H9 (cell line): ENCODE results near the gene KCNK1. TPM values are rescaled to one million over a fixed set of nuclear protein-coding genes. Genes with fewer than 3 reads are reported as not detected.

Experiments
- DNase-seq: peaks from one replicate; pipeline ENCODE4 v3.0.0-alpha.2; 2017
- H2AFZ ChIP-seq: one replicate; pipeline ENCODE4 v1.6.1; 2013; ENCODE audit warnings: mild to moderate bottlenecking, low read length, control low read depth, moderate library complexity
- H2AK5ac ChIP-seq: 2 replicates; pipeline ENCODE4 v1.6.1; 2013; ENCODE audit warnings: low read length, control low read depth, mixed read lengths; ENCODE audit not compliant: insufficient read length
- H2BK120ac ChIP-seq: one replicate; pipeline ENCODE4 v1.6.1; 2013; ENCODE audit warnings: low read depth, mild to moderate bottlenecking, low read length, control low read depth, inconsistent platforms; ENCODE audit not compliant: poor library complexity, severe bottlenecking
- H2BK12ac ChIP-seq: 2 replicates; pipeline ENCODE4 v1.6.1; 2013; ENCODE audit warnings: low read length, control low read depth, mixed read lengths, low read depth; ENCODE audit not compliant: insufficient read length
- H2BK15ac ChIP-seq: 2 replicates; pipeline ENCODE4 v1.6.1; 2013; ENCODE audit warnings: low read depth, low read length, control low read depth
- H2BK20ac ChIP-seq: one replicate; pipeline ENCODE4 v1.6.1; 2013; ENCODE audit warnings: low read depth, mild to moderate bottlenecking, low read length, control low read depth, inconsistent platforms; ENCODE audit not compliant: poor library complexity, severe bottlenecking
- H2BK5ac ChIP-seq: 2 replicates; pipeline ENCODE4 v1.6.1; 2013; ENCODE audit warnings: low read length, control low read depth, mixed read lengths; ENCODE audit not compliant: insufficient read length
- H3K14ac ChIP-seq: 2 replicates; pipeline ENCODE4 v1.6.1; 2013; ENCODE audit warnings: low read length, control low read depth; ENCODE audit not compliant: insufficient read depth
- H3K18ac ChIP-seq: 2 replicates; pipeline ENCODE4 v1.6.1; 2013; ENCODE audit warnings: low read depth, mild to moderate bottlenecking, mixed read lengths, low read length, control low read depth; ENCODE audit not compliant: insufficient read length
- H3K23ac ChIP-seq: 2 replicates; pipeline ENCODE4 v1.6.1; 2013; ENCODE audit warnings: low read length, control low read depth, mixed read lengths, low read depth; ENCODE audit not compliant: insufficient read length
- H3K23me2 ChIP-seq: 2 replicates; pipeline ENCODE4 v1.6.1; 2013; ENCODE audit warnings: low read depth, mild to moderate bottlenecking, mixed read lengths, low read length, control low read depth; ENCODE audit not compliant: insufficient read length, poor library complexity, severe bottlenecking
- H3K27ac ChIP-seq: 2 replicates; pipeline ENCODE4 v1.5.1; 2013; ENCODE audit warnings: low read length, control low read depth, mixed read lengths, low read depth; ENCODE audit not compliant: insufficient read length
- H3K27me3 ChIP-seq: 2 replicates; pipeline ENCODE4 v1.6.1; 2013; ENCODE audit warnings: low read length, control low read depth, inconsistent platforms; ENCODE audit not compliant: insufficient read depth
- H3K4ac ChIP-seq: 2 replicates; pipeline ENCODE4 v1.6.1; 2013; ENCODE audit warnings: low read depth, mild to moderate bottlenecking, control low read depth, inconsistent platforms, low read length, moderate library complexity
- H3K4me1 ChIP-seq: 2 replicates; pipeline ENCODE4 v1.6.1; 2013; ENCODE audit warnings: low read length, control low read depth, inconsistent platforms; ENCODE audit not compliant: insufficient read depth
- H3K4me2 ChIP-seq: 2 replicates; pipeline ENCODE4 v1.6.1; 2013; ENCODE audit warnings: low read length, control low read depth, mixed read lengths; ENCODE audit not compliant: insufficient read length, insufficient read depth
- H3K56ac ChIP-seq: 2 replicates; pipeline ENCODE4 v1.6.1; 2013; ENCODE audit warnings: low read depth, mild to moderate bottlenecking, mixed read lengths, low read length, control low read depth; ENCODE audit not compliant: insufficient read length
- H3K79me1 ChIP-seq: 2 replicates; pipeline ENCODE4 v1.6.1; 2013; ENCODE audit warnings: low read depth, mild to moderate bottlenecking, moderate library complexity, low read length, control low read depth, inconsistent platforms; ENCODE audit not compliant: insufficient read depth, poor library complexity, severe bottlenecking
- H3K79me2 ChIP-seq: 2 replicates; pipeline ENCODE4 v1.6.1; 2013; ENCODE audit warnings: low read length, control low read depth, inconsistent platforms; ENCODE audit not compliant: insufficient read depth
- H3K9ac ChIP-seq: 2 replicates; pipeline ENCODE4 v1.6.1; 2013; ENCODE audit warnings: low read length, control low read depth, mixed read lengths; ENCODE audit not compliant: insufficient read length; ENCODE audit errors: extremely low read depth
- H3K9me3 ChIP-seq: one replicate; pipeline ENCODE4 v1.6.1; 2013; ENCODE audit warnings: low read depth, low read length, inconsistent platforms; ENCODE audit not compliant: control insufficient read depth
- H3T11ph ChIP-seq: one replicate; pipeline ENCODE4 v1.6.1; 2013; ENCODE audit warnings: mild to moderate bottlenecking, low read length, control low read depth, inconsistent platforms
- H4K20me1 ChIP-seq: one replicate; pipeline ENCODE4 v1.6.1; 2013; ENCODE audit not compliant: control insufficient read depth, insufficient read length, insufficient read depth
- H4K5ac ChIP-seq: 2 replicates; pipeline ENCODE4 v1.6.1; 2013; ENCODE audit warnings: low read depth, mild to moderate bottlenecking, mixed read lengths, low read length, control low read depth; ENCODE audit not compliant: insufficient read length
- H4K8ac ChIP-seq: replicated peaks from 2 replicates; pipeline ENCODE4 v1.6.1; 2013; ENCODE audit warnings: low read length, control low read depth, mixed read lengths, low read depth; ENCODE audit not compliant: insufficient read length
- H4K91ac ChIP-seq: 2 replicates; pipeline ENCODE4 v1.6.1; 2013; ENCODE audit warnings: low read depth, mild to moderate bottlenecking, moderate library complexity, mixed read lengths, low read length, control low read depth; ENCODE audit not compliant: insufficient read length
- H3K27ac Mint-ChIP-seq, 3 experiments: 2 replicates in 2 of 3; 3 replicates in 1 of 3; pipeline ENCODE4 v1.8.0; 2020 to 2021; ENCODE audit warnings: mixed read lengths in 3 of 3, mild to moderate bottlenecking in 1 of 3, moderate library complexity in 1 of 3
- H3K27me3 Mint-ChIP-seq: 2 replicates; pipeline ENCODE4 v1.8.0; 2021; ENCODE audit warnings: low read depth, mild to moderate bottlenecking, moderate library complexity, mixed read lengths
- H3K36me3 Mint-ChIP-seq, 3 experiments: 2 replicates in 2 of 3; 3 replicates in 1 of 3; pipeline ENCODE4 v1.8.0; 2020 to 2021; ENCODE audit warnings: low read depth in 3 of 3, mixed read lengths in 3 of 3; ENCODE audit not compliant: insufficient read depth in 1 of 3
- H3K4me1 Mint-ChIP-seq, 2 experiments: 2 replicates each; pipeline ENCODE4 v1.8.0; 2020; ENCODE audit warnings: mixed read lengths in 2 of 2
- H3K4me3 Mint-ChIP-seq, 2 experiments: 2 replicates in 1 of 2; 3 replicates in 1 of 2; pipeline ENCODE4 v1.8.0; 2020 to 2021; ENCODE audit warnings: mild to moderate bottlenecking in 2 of 2, mixed read lengths in 2 of 2, moderate library complexity in 1 of 2
- H3K9me3 Mint-ChIP-seq, 2 experiments: 2 replicates in 1 of 2; 3 replicates in 1 of 2; pipeline ENCODE4 v1.8.0; 2020; ENCODE audit warnings: mild to moderate bottlenecking in 2 of 2, mixed read lengths in 2 of 2, moderate library complexity in 1 of 2
- WGBS: extraction: QIAGEN DNeasy Blood & Tissue Kit; methylation state at CpG from one replicate; pipeline ENCODE4 v1.1.7; 2013; ENCODE audit warnings: missing lambda C conversion rate, low lambda C conversion rate, mixed read lengths; ENCODE audit not compliant: insufficient read length; ENCODE audit errors: extremely low coverage; 5-methylcytosine and 5-hydroxymethylcytosine counted together
- total RNA-seq: library from RNA; stranded (reverse); gene quantifications from 2 replicates; pipeline ENCODE4 v1.2.1, GENCODE V29; 2021
- TF ChIP-seq, protein P1 (sequence below): fragments of 200-600 bp; sonication (generic); conservative IDR thresholded peaks from 3 replicates; pipeline ENCODE4 v1.8.0; 2021; ENCODE audit warnings: antibody characterized with exemption, mild to moderate bottlenecking

Gene KCNK1
- total RNA-seq, 1 experiment from 2014 or later, result 9.9 TPM

DNA sequence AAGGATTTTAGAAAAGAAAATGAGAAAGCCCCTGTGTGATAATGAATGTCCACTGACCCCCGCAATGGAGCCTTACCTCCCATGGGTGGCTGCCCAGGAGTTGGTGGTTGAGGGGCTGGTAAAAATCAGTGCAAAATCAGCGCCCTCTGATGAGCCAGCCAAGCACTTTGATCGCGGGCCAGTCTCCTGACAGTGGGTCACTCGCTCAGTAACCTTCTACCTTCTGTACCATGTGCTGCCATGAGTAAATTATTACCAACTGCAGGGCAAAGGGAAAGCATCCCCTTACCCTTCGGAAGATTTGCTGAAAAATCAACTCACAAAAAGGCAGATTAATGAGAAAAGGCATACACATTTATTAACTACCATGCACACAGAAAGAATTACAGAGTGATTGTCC is 58.8 kb downstream of the KCNK1 start:
- H3K27ac Mint-ChIP-seq, result no peak overlapping the region
- H3K23ac ChIP-seq, result no peak overlapping the region
- peaks cover 3 to 10% of the 10 kb centered on the region in 2 experiments; a peak in 3 of 4 replicates for H3K4me1 Mint-ChIP-seq

More for the DNA sequence above, 58.8 kb downstream of the KCNK1 start:
- Histone ChIP-seq H3K4ac (no peak overlapping the region), H3K4me2 (no peak overlapping the region), H3K9me3 (no peaks in the 10 kb centered on the region), H4K8ac (no peak overlapping the region), H2BK20ac (no peak overlapping the region), H3K27me3 (no peaks in the 10 kb centered on the region), H2BK12ac (no peak overlapping the region), H2AK5ac (no peak overlapping the region), H2BK15ac (no peak overlapping the region), H4K5ac (no peak overlapping the region), H3K4me1 (no peaks in the 10 kb centered on the region; the same call in 1 of the 2 replicates), H2BK120ac (no peak overlapping the region), H4K20me1 (no peaks in the 10 kb centered on the region), H3K23me2 (no peaks in the 10 kb centered on the region), H2BK5ac (no peak overlapping the region), H3K9ac (no peak overlapping the region), H2AFZ (no peak overlapping the region), H3K56ac (no peak overlapping the region), H4K91ac (no peak overlapping the region), H3K14ac (no peak overlapping the region), H3K18ac (no peak overlapping the region), H3T11ph (no peak overlapping the region), H3K27ac (no peak overlapping the region), H3K79me1 (no peaks in the 10 kb centered on the region), H3K79me2 (no peaks in the 10 kb centered on the region)
- Mint-ChIP-seq H3K4me3 (no peak overlapping the region), H3K27me3 (no peaks in the 10 kb centered on the region), H3K36me3 (peaks cover 24 to 50% (median 45%) of the 10 kb centered on the region in 3 experiments), H3K9me3 (peaks cover 0 to 13% of the 10 kb centered on the region in 2 experiments; a peak in 3 of 5 replicates)
- TF ChIP-seq, protein P1, sequence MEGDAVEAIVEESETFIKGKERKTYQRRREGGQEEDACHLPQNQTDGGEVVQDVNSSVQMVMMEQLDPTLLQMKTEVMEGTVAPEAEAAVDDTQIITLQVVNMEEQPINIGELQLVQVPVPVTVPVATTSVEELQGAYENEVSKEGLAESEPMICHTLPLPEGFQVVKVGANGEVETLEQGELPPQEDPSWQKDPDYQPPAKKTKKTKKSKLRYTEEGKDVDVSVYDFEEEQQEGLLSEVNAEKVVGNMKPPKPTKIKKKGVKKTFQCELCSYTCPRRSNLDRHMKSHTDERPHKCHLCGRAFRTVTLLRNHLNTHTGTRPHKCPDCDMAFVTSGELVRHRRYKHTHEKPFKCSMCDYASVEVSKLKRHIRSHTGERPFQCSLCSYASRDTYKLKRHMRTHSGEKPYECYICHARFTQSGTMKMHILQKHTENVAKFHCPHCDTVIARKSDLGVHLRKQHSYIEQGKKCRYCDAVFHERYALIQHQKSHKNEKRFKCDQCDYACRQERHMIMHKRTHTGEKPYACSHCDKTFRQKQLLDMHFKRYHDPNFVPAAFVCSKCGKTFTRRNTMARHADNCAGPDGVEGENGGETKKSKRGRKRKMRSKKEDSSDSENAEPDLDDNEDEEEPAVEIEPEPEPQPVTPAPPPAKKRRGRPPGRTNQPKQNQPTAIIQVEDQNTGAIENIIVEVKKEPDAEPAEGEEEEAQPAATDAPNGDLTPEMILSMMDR, result no peak
- DNase-seq, result no peak
- WGBS, result no CpG with 5 or more reads among the region's 6 CpGs
